LNCAP (cell line): ENCODE data around the gene ZMYM2.

Experiments
- TF ChIP-seq, protein P1 (sequence below): fragments of 450-650 bp; IDR thresholded peaks from 2 replicates; pipeline ENCODE4 v1.5.1; 2017; ENCODE audit warnings: mild to moderate bottlenecking

ZMYM2 gene

GRCh38 chr13:20134732-20135131 is 176.2 kb downstream of the ZMYM2 start:
- TF ChIP-seq, protein P1, sequence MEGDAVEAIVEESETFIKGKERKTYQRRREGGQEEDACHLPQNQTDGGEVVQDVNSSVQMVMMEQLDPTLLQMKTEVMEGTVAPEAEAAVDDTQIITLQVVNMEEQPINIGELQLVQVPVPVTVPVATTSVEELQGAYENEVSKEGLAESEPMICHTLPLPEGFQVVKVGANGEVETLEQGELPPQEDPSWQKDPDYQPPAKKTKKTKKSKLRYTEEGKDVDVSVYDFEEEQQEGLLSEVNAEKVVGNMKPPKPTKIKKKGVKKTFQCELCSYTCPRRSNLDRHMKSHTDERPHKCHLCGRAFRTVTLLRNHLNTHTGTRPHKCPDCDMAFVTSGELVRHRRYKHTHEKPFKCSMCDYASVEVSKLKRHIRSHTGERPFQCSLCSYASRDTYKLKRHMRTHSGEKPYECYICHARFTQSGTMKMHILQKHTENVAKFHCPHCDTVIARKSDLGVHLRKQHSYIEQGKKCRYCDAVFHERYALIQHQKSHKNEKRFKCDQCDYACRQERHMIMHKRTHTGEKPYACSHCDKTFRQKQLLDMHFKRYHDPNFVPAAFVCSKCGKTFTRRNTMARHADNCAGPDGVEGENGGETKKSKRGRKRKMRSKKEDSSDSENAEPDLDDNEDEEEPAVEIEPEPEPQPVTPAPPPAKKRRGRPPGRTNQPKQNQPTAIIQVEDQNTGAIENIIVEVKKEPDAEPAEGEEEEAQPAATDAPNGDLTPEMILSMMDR, result no peak

DNA sequence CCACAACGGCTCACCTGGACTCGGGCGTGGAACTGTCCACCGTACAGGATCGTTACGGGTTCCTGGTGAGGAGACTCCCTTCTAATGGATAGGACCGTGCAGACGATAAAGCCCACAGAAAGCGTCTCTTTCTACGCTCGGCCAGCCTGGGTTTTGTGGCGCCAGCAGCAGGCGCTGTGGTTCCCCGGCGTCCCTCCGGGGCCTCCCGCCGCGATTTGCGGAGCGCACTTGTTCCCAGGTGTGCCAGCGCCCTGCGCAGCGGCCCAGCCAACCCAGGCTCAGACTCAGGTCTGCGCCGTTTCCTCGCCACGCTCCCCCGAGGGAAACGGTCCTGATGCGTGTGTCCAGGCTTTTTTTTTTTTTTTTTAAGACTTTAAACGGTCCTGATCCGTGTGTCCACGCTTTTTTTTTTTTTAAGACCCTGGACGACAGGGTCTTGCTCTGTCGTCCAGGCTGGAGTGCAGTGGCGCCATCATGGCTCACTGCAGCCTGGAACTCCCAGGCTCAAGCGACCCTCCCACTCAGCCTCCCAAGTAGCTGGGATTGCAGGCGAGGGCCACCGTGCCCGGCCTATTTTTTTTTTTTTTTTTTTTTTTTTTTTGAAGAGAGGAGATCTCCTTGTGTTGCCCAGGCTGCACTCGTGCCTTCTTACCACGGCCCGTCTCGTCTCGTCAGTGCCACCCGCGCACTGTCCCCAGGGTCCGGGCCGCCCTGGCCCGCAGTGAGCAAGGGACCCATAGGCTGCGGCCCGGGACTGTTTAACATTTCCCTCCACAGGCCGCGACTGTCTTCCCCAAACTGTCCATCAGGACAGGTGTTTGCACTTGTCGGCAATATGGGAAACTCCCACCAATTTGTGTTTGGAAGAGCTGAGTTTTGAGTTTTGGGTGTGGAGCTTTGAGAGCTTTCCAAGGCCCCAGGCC is 178.5 kb downstream of the ZMYM2 start:
- TF ChIP-seq, protein P1, result peak; percentile 52

- TF ChIP-seq, protein P1, result no peak
These were observed 179.3 kb downstream of the ZMYM2 start for GRCh38 chr13:20137875-20138274.

GRCh38 chr13:20140487-20140886 is 182.0 kb downstream of the ZMYM2 start:
- TF ChIP-seq, protein P1, result no peak
